Measurements from ENCODE around the gene SLC22A6.

SLC22A6 gene, protein sequence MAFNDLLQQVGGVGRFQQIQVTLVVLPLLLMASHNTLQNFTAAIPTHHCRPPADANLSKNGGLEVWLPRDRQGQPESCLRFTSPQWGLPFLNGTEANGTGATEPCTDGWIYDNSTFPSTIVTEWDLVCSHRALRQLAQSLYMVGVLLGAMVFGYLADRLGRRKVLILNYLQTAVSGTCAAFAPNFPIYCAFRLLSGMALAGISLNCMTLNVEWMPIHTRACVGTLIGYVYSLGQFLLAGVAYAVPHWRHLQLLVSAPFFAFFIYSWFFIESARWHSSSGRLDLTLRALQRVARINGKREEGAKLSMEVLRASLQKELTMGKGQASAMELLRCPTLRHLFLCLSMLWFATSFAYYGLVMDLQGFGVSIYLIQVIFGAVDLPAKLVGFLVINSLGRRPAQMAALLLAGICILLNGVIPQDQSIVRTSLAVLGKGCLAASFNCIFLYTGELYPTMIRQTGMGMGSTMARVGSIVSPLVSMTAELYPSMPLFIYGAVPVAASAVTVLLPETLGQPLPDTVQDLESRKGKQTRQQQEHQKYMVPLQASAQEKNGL

GRCh38 chr11:62984451-62984991, at the start of gene SLC22A6:
Gene SLC22A6, minus strand, starts transcription at chr11:62984967. Its CDS starts 277 bp downstream, at chr11:62984690.
- no peak for DNase-seq

DNA sequence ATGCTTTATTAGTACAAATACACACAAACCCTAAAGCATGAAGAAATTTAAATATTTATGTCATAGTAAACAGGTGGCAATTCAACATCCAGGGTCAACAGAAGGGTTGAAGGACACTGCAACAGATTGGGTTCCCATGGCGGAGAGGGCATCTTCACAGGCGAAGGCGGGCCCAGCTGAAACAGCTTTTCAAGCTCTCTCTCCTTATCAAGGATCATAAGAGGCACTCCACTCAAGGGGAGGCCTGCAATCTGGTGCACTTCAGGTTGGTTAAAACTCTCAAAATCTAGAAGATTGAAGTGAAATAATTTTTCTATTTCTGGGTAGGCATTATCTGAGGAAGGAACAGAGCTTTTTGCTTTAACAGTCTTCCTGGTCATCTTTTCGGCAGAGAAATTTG, 47.7 kb upstream of the SLC22A6 start:
- no peak for DNase-seq

DNA sequence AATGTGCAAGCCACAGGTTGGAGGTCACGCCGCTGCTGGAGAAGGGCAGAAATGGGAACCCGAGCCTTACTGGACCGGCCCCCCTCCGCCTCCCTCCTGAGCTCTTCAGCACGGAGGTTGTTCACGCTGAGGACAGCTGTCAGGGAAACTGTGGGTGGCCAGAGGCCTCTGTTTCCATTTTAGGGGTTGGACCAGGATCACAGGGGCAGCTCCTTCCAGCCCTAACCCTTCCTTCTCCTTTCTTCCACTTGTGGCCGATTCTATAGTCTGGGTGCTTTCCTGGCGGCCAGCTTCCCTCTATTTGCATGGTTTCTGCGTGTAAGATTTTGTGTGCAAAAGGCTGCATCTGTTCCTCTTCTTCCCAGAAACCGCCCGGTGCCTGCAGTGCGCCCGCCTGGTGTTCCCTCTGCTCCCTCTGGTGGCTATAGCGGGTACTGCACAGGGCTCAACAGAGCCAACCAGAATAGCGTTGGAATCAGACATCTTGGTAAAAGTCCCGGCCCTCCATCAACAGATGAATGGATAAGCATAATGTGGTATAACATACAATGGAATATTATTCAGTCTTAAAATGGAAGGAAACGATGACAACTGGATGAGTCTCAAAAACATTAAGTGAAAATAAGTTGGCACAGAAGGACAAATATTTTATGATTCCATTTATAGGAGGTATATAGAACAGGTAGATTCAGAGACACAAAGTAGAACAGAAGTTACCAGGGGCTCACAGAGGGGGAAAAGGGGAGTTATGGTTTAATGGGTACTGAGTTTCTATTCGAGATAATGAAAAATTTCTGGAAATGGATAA, 39.3 kb upstream of the SLC22A6 start:
- DNase-seq = peak; percentile 58 to 71

DNA sequence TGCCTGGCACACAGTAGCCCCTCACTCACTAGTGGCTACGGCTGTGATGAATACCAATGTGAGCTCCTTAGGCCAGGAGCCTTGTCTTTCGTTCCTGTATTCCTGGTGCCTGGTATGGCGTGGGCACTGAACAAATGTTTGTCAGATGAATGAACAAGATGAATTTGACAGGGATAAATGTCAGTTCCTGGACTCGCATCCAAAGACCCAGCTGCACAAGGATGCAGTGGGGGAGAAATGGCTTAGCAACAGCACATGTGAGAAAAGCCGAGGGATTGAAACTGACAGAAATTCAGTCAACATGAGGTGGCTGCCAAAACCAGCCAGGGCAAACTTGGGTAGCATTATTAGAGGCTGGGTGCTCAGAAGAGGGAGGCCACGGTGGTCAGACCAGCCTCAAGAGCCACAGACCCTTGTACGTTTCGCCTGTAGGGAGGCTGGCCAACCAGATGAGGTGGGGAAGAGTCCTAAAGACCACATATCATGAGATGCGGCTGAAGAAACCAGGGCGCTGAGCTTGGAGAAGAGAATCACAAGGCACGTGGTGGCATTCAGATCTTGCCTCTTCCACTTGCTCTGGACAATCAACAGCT, 38.6 kb upstream of the SLC22A6 start:
- DNase-seq = no peak

GRCh38 chr11:63022441-63022840, 37.7 kb upstream of the SLC22A6 start:
- DNase-seq = no peak

GRCh38 chr11:63020671-63021291, 36.0 kb upstream of the SLC22A6 start:
- DNase-seq = no peak

GRCh38 chr11:63019506-63019905, 34.7 kb upstream of the SLC22A6 start:
- DNase-seq = no peak

- peak; percentile 29 to 53 for DNase-seq
These were observed 32.7 kb upstream of the SLC22A6 start for GRCh38 chr11:63017306-63017974.

DNA sequence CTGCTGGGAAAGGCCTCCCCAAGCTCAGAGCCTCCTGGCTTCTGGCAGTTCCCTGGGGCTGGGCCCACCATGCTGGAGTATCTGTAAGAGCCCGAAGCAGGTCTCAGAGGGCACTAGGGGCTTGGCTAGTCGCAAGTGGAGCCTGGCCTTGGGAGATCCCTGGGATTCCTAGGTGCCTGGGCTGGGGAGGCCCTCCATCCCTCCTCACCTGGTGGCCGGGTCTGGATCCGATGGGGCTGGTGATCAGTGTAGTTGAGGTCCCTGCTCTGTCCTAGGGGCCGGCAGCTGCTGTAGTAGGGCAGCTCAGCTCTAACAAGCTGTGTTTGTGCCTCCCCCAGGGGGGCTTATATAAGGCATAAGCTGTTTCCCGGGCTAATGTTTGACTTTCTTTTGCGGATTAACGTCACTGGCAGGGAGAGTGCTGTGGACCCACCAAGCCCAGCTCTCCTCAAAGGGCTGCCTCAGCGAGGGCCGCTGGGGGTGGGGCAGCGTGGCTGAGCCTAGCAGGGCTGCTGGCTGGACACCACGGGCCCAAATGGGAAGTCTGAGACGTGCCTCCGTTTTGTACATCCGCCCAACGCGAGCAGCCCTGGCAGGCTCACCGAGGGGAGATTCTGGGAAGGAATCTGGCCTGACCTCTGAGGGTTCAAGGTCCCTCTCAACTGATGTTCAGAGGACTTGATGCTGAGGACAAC, 30.9 kb upstream of the SLC22A6 start, which contains the start of gene SLC22A8:
SLC22A8 (minus strand) TSS at position 321 of the 695 bp plus-strand sequence. CDS start 883 bp downstream, outside the sequence.
- DNase-seq = no peak

DNA sequence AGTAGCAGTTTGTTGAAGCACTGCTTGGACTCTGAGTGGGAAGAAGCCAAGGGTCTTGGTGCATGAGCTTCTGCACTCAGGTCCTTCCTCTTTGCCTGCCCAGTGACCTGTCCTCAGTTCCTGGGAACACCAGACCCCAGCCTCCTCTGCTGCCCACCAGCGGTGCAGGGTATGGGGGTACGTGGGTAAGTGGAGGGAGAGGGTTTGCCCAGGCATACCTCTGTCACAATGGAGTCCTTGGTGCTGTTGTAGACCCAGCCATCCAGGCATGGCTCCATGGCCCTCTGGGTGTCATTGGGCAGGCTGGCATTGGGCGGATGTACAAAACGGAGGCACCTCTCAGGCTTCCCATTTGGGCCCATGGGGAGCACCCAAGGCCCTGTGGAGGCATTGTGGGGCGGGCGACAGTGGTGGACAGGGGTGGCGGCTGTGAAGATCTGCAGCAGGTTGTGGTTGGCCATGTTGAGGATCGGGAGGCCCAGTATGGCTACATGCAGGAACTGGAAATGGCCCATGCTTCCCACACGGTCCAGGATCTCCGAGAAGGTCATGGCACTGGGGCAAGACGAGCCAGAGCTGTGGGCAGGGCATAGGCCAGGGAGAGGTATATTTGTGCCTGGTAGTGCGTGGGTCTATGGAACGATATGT, 29.8 kb upstream of the SLC22A6 start:
- no peak for DNase-seq

DNA sequence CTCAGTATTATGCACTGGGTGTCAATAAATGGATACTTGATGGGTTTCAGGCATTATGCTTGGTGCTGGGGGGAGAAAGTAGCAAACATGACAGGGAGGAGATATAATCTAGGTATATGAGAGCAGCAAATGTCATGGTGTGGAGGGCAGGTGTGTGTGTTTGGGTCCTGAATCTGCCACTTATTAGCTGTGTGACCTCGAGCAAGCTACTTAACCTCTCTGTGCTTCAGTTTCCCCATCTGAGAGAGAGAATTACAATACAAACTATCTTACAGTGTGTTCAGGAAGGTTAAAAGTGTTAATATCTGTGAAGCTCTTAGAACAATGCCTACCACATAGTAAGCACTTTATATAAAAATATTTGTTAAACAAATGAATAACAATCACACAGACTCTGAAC, 28.1 kb upstream of the SLC22A6 start:
- no peak for DNase-seq

DNA sequence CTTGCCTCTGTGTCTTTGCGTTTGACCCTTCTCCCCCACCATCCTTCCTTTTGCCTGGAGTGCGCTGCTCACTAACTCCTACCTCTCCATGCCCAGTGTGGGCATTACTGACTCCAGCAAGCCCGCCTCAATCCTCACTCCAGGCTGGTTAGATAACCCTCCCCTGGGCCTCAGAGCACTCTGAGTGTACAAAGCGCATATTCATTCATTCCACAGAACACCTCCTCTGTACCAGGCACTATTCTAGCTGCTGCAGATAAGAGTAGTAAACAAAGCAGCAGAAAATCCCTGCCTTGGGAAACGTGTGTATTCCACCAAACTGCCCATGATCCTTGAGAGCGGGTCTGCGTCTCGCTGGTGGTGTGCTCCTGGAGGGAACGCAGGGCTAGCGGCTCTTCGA, 27.7 kb upstream of the SLC22A6 start:
- no peak for DNase-seq

GRCh38 chr11:63010934-63011439, 26.2 kb upstream of the SLC22A6 start:
- DNase-seq = no peak

- no peak for DNase-seq
These were observed 23.2 kb upstream of the SLC22A6 start for GRCh38 chr11:63007920-63008319.

DNA sequence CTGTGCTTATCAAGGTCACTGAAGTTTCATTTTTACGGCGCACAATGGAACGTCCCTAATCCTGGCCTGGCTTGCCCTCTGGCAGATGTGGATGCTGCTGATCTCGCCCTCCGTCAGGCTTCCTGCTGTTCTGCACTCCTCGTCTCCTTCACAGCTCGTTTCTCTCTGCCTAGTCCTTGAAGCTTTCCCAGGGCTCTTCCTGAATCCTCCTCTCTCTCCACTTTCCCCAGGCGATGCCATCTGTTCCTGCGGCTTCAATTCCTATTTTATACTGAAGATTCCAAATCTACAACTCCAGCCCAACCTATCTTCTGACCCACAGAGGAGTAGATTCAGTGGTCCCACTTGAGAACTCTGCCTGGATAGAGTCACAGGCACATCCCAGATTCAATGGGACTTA, 16.7 kb upstream of the SLC22A6 start:
- no peak for DNase-seq

- no peak for DNase-seq
These were observed 14.9 kb upstream of the SLC22A6 start for GRCh38 chr11:62999649-63000048.

GRCh38 chr11:62999156-62999555, 14.4 kb upstream of the SLC22A6 start:
- no peak for DNase-seq

GRCh38 chr11:62996271-62996670, 11.5 kb upstream of the SLC22A6 start:
- DNase-seq = no peak

- DNase-seq = no peak
These were observed 10.0 kb upstream of the SLC22A6 start for GRCh38 chr11:62994775-62995174.

GRCh38 chr11:62988276-62988675, 3.5 kb upstream of the SLC22A6 start:
- no peak for DNase-seq
